Right hindlimb (tissue), 1 donor: ENCODE results near the gene RDX.
"Not testable (repeated sequence)": the region's sequence is repeated elsewhere in the genome, so short reads cannot be mapped to it uniquely, and the experiment has no call there.

Experiments used
- DNase-seq: peaks from one replicate; pipeline ENCODE4 v3.0.0-alpha.2; 2018

Gene RDX

DNA sequence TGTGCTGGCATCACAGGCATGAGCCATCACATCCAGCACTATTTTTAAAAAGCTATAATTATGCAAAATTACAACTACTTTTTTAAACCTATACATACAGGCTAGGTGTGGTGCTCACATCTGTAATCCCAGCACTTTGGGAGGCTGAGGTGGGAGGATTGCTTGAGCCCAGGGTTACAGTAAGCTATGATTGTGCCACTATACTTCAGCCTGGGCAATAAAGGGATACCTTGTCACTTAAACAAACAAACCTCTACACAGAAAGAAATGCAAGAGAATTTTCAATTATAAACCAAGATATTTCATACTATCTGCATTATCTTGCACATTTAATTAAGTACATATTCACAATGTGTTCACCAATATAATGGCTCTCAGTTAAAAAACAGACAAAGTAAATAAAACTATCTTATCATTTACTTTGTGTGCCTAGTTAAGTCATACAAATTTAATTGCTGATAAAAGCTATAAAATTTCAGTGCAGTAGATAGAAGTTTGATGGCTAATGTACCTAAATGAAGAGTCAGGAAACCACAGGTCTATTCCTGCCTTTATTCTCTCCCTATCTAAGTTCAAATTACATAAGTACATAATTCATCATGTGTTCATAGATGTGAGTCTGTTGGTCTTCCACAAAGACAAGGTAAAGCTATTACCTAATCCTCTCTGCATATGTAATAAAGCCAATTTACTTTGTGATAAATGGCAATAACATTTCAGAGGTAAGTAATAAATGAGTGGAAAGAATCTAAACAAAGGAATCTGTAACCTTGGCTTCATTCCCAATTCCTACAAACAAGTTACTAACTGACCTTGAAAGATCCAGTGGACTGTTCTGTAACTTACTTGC, 9.0 kb upstream of the RDX start:
- DNase-seq: no peak

DNA sequence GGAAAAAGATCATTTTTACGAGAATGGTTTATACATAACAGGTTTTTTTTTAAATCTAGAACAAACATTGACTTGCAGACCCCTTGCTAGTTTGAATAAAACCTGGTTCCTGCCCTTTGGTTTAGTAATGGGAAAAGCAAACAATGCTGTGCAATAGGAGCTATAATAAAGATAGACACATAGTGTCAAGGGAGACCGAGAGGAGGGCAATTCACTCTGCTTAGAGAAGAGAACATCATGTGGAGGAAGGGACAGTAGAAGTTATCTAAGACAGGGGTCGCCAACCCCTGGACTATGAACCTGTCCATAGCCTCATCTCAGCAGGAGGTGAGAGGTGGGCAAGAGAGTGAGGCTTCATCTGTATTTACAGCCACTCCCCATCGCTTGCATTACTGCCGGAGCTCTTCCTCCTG, 7.0 kb upstream of the RDX start:
- no peak for DNase-seq

DNA sequence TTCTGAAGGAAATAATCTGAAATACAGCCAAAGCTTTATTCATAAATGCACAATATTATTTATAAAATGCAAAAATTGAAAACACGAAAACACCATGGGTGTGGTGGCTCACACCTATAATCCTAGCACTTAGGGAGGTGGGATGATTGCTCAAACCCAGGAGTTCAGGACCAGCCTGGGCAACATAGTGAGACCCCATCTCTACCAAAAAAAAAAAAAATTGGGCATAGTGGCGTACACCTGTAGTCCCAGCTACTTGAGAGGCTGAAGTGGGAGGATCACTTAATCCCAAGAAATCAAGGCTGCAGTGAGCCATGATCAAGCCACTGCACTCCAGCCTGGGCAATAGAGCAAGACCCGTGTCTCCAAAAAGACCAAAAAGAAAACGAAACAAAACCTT, 5.2 kb upstream of the RDX start:
- DNase-seq: no peak

DNA sequence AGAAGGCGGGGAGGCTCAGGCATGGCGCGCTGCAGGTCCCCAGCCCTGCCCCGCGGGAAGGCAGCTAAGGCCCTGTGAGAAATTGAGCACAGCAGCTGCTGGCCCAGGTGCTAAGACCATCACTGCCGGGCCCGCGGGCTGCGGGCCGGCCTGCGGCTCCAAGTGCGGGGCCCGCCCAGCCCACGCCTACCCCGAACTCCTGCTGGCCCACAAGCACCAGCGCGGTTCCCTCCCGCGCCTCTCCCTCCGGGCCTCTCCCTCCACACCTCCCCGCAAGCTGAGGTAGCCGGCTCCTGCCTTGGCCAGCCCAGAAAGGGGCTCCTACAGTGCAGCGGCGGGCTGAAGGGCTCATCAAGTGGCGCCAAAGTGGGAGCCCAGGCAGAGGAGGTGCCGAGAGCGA, 4.6 kb upstream of the RDX start:
- DNase-seq: no peak

DNA sequence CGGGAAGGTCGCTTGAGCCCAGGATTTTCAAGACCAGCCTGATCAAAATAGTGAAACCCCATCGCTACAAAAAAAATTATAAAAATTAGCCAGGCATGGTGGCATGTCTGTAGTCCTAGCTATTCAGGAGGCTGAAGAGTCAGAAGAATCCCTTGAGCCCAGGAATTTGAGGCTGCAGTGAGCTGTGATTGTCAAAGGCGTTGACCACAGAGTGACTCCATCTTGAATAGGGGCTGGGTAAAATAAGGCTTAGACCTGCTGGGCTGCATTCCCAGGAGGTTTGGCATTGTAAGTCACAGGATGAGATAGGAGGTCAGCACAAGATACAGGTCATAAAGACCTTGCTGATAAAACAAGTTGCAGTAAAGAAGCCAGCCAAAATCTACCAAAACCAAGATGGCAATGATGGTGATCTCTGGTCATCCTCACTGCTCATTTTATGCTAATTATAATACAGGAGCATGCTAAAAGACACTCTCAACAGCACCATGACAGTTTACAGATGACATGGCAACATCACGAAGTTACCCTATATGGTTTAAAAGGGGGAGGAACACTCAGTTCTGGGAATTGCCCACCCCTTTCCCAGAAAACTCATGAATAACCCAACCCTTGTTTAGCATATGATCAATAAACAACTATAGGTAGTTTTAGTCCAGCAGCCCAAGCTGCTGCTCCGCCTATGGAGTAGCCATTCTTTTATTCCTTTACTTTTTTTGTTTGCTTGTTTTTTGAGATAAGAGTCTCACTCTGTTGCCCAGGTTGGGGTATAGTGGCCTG, 2.8 kb upstream of the RDX start:
- no peak for DNase-seq

DNA sequence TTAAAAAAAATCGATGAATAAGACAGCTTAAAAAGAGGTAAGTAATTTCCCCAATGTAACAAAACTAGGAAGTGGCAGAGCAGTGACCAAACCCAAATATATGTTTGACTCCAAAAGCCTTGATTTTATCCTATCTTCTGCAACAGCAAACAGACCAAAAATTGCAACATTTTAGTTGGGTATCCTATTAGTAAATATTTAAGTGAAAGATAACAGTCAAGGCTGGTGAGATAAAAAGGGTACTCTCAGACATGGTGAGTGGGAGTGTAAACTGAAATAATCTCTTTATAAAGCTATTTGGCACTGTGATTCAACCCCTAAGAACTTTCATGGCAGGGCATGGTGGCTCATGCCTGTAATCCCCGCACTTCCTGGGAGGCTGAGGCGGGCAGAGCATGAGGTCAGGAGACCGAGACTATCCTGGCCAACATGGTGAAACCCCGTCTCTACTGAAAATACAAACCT, 1.9 kb upstream of the RDX start:
- no peak for DNase-seq

DNA sequence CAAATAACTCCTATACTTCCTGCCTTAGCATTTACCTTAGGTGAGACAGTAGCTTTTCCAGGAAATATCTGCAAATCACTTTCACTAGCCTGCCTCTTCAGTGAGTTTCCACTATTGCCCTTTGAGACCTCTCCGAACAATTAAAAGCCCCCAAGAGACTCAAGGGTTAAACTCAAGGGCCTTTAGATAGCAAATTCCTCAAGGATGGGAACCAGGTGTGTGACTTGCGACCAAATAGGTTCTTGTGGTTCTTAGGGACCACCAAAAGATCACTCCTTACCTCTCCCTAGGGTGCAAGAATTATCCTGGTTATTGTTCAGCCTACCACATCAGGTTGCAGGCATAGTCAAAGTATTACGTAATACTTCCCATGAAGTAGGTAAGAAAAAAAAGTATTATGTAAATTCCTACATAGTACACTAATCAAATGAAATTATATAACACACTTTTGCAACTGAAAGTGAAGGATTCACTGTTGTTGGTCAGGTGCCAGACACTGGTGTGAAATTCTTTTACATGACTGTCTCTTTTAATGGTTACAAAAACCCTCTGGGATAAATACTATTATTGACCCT, 1.4 kb upstream of the RDX start:
- DNase-seq: no peak

DNA sequence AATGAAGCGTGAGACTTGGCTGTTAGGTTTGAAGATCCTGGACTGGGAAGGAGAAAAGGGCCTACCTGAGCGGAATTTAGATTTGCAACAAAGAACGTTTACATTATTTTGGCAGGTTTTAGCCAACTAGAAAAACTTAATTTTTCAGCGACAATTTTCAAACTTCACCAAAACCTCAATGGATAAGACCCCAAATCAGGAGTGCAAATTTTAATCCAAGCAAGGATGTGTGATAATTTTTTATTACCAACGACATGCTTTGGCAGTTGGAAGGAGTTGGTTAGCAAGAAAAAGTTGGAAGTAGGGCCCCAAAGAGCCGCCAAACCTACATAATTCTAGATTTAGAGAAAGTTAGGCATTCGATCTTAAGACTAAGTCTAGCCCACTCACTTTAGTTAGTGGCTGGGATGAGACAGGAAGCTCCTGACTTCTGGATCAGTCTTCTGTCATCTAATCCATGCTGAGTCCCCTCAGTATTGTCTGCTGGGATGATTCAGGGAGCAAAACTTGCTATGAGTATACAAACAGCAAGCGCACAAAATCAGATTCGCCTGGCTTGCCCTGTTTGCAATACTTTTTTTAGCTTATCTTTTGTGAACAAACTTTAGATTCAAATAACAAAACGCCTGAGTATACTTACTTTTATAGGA, 787 bp upstream of the RDX start:
- DNase-seq: no peak

DNA sequence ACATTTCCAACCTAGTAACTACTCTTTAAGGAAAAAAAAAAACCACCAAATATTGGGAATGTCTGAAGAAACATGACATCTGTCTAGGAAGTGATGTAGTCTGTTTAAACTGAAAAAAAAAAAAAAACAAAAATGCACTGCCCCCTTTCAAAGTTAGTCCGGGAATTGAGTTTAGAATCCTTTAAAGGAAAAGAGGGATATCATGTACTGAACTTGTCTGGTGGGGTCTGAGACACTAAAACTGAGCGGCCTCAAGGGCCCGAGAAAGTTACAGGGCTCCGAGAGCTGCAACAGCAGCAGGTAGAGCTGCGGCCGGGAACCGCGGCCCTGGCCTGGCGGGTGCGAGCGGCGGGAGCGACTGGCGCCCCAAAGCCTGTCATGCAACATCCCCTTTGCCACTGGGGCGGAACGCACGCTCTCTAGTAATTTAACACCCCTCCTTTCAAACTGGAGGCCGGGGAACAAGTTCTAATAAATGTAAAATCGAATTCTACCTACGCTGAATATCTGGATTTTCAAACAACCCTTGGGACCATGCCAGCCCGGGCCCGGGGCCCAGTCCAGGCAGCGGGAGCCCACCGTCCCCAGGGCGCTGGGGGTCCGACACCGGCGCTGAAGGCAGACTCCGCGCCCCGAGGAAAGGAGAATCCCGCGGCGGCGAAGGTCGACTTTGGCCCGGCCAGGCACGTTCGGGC, 736 bp downstream of the RDX start:
- DNase-seq: peak; percentile 73

DNA sequence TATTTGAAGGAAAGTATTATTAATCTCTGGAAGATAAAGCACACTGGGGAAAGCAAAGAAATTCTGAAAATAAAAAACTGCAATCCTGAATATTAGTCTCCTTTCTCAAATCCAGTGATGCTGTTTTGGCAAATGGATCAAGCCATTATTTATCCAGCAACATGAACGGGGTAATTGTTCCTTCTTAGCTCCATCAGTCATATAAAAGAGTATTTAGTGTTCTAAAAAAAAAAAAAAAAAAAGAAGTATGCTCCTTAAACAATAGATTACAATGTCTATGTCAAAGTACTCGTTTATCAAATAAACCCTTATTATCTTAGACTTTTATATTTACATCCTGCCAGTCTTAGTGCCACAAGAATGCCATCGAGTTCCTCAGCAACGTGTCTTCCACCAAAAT, 1.3 kb downstream of the RDX start:
- DNase-seq: no peak

DNA sequence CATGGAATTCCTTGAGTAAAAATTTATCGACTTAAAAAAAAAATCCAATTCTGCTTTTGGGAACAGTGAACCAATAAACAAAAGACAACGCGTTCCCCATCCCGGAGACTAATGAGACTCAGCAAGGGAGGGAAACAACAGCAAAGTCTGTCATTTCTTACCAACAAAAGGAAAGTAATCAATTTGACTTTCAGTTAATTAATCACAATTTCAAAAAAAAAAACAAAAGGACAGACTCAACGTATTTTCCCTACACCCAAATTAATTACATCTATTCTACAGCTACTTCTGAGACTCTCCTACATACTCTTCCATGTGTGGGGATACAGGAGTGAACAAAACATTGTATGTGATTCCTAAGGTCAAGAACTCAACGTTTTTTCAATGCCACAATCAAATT, 1.9 kb downstream of the RDX start:
- no peak for DNase-seq

DNA sequence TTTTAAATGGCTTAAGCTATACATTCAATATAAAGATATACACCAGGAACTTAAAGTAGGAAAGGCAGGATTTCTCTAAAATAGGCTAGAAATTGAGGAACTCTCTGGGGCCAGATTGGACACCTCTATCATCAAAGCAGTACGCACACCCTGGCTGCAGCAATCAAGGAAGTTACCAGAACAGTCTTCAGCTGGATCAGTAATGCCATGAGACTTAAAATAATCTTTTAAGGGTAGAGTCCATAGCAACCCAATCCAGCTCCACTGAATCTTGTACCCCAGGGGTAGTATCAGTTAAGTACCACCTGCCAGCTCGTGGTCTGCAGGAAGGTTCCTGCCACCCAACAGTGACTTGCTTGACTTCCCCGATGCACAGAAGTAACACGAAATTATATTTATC, 3.0 kb downstream of the RDX start:
- DNase-seq: no peak

DNA sequence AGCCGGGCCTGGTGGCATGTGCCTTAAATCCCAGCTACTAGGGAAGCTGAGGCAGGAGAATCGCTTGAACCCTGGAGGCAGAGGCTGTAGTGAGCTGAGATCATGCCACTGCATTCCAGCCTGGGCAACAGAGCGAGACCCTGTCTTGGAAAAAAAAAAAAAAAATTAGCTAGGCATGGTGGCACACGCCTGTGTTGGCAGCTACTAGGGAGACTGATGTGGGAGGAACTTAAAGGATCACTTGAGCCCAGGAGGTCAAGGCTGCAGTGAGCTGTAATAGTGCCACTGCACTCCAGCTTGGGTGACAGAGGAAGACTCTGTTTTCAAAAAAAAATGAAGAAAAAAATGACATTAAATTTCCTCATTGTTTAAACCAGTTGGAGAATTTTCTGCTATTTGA, 4.3 kb downstream of the RDX start:
- DNase-seq: not testable (repeated sequence)

DNA sequence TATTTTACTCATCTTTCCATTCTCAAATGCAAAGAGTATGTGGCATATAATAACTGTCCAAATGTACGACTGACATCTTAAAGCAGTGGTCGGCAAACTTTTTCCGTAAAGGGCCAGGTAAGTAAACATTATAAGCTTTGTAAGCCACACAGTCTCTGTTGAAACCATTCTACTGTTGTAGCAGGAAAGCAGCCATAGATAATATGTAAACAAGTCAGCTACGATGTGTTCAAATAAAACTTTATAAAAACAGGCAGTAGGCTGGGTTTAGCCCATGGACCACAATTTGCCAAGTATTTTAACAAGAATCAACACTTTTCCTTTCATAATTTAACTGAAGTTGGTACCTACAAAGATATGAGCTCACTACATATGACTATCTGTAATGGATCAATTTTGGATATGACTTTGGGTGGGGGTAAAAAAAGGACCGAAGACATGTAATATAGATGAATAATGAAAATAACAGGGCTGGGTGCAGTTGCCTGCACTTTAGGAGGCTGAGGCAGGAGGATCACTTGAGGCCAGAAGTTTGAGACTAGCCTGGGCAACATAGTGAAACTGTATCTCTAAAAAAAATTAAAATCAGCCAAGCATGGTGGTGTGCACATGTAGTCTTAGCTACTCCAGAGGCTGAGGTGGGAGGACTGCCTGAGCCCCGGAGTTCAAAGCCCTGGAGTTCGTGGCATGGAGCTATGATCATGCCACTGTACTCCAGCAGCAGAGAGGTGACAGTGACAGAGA, 5.7 kb downstream of the RDX start:
- DNase-seq: no peak

DNA sequence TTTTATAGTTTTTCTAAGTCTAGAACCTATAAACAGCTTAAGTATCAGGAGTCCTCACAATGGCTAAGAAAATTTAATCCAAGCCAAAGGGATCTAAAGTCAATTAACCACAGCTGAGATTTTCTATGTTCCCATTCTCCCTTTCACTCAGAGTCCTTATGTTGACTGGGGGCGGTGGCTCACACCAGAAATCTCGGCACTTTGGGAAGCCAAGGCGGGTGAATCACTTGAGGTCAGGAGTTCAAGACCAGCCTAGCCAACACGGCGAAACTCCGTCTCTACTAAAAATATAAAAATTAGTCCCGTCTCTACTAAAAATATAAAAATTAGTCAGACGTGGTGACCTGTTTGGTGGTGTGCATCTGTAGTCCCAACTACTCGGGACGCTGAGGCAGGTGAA, 6.9 kb downstream of the RDX start:
- no peak for DNase-seq

DNA sequence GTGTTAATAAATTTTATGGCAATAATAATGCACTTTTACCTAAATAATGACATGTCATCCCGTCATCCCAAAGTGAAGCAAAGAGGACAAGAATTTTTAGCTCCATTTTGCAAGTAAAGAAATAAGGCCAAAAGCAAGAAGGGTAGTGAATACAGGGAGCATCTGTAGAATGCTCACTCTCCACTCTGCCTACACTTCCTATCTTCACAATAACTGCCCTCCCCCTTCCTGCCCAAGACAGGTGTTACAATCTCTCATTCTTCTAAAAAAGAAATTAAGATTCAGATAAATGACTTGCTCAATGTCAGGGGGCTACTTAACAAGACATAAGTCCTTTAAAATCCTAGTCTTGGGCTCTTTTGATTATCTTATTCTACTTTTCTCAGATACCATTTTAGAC, 8.9 kb downstream of the RDX start:
- no peak for DNase-seq

DNA sequence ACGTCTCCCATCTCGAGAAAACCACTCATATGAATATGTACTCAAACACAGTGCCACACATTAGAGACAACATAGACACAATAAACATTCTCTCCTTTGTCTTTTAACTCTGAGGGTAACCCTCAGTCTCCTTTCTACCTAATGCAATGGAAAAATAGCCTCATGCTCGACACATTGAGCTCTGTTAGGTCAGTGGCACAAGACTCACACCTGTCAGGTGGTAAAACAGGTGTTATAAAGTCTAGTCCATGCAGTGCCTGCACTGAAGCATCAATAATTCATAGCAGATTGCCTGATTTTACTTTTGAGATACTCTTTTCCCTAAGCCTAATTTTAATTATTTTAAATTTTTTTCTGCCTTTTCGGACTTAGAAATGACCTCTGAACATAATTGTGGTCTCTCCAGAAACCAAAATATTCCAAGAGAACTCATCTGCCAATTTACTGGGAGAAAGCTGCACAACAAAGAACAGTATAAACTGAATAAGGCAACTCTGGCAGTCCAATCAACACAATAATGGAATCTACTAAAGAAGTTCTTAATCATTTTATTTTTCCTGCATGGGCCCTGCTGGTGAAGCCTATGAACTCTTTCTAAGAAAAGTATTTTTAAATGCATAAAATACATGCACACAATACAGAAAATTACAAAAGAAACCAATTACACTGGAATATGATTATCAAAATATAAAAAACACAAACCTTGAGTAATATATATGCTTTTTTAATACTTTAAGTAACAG, 9.9 kb downstream of the RDX start:
- no peak for DNase-seq

DNA sequence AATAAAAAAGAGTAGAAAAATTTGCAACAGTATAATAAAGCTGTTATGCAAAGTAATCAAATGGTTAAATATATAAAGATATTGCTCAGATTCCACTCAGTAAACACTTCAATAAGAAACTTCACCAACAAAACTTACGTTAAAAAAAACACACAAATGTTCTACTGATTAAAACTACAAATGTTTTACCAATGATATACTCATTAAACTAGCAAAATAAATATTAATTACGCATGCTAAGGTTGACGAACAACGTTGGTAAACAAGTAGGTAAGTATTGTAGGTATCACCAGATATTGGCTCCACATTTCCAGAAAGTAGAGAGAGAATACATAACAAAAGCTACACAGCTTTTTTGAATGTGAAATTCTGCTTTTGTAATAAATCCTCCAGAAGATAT, 12.6 kb downstream of the RDX start:
- no peak for DNase-seq

DNA sequence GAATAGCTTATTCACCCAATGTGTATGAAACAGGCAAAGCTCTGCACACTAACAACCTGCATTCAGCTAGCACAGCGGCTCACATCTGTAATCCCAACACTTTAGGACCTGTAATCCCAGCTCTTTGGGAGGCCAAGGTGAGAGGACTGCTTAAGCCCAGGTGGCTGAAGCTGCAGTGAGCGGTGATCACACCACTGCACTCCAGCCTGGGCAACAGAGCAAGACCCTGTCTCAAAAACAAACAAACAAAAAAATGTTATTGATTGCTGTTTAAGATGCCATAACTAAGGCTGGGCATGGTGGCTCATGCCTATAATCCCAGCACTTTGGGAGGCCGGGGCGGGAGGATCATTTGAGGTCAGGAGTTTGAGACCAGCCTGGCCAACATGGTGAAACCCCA, 15.8 kb downstream of the RDX start:
- not testable (repeated sequence) for DNase-seq

DNA sequence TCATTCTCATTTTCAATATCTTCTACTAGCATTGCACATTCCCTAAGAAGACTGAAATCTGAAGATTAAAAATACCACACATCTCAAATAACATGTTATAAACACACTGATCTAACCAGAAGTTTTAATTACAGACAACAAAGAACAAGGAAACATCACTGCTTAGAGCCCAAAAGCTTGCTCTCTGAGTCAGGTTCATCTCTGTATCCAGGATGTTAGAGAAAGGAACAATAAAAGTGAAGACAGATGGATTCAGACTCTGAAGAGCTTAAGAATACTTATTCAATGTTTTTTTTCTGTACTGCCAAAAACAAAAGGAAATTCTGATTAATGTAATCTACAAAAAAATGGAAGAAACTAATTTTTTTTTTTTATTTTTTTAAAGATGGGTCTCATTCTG, 16.5 kb downstream of the RDX start:
- DNase-seq: no peak

DNA sequence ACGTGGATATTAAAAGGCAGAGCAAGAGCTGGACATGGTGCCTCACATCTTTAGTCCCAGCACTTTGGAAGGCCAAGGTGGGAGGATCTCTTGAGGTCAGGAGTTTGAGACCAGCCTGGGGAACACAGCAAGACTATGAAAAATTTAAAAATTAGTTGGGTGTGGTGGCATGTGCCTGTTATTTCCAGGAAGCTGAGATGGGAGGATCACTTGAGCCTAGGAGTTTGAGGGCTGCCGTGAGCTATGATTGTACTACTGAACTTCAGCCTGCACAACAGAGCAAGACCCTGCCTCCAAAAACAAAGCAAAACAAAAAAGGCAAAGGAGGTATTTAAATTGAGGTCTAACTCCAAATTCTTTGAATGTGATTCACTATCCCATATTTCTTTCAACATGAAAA, 23.5 kb downstream of the RDX start:
- no peak for DNase-seq
